Activated naive CD4-positive, alpha-beta T cell treated with anti-CD3 and anti-CD28 coated beads, Interleukin-2, amount 10 ng/mL, durations not matched to agents 7 days and 5 days (primary cell): Measurements from ENCODE around the gene HIRA.

Source experiments
- CTCF ChIA-PET: fragments of 350-600 bp; sonication (Branson Sonifier 250); formaldehyde crosslinking; loops from one replicate; lab custom pipeline; 2021; ENCODE audit warnings: antibody characterized with exemption; lab: Charles Lee
- DNase-seq: peaks from one replicate; pipeline ENCODE4 v3.0.0-alpha.2; 2020
- H3K27ac Mint-ChIP-seq: one replicate; pipeline ENCODE4 v1.8.0; 2021; ENCODE audit warnings: mild to moderate bottlenecking, moderate library complexity, mixed read lengths
- H3K27me3 Mint-ChIP-seq: one replicate; pipeline ENCODE4 v1.8.0; 2021; ENCODE audit warnings: mild to moderate bottlenecking, mixed read lengths
- H3K36me3 Mint-ChIP-seq: one replicate; pipeline ENCODE4 v1.8.0; 2021; ENCODE audit warnings: mixed read lengths
- H3K4me1 Mint-ChIP-seq: one replicate; pipeline ENCODE4 v1.8.0; 2021; ENCODE audit warnings: mixed read lengths
- H3K4me3 Mint-ChIP-seq: one replicate; pipeline ENCODE4 v1.8.0; 2021; ENCODE audit warnings: mild to moderate bottlenecking, moderate library complexity, mixed read lengths
- H3K9me3 Mint-ChIP-seq: one replicate; pipeline ENCODE4 v1.8.0; 2021; ENCODE audit warnings: mixed read lengths

HIRA gene

GRCh38 chr22:19352217-19352616 is 79.3 kb downstream of the HIRA start:
- CTCF ChIA-PET, result no interaction called here
- no peaks in the 10 kb centered on the region for H3K4me1 Mint-ChIP-seq
- no peak overlapping the region for H3K27ac Mint-ChIP-seq
- peaks cover 40% of the 10 kb centered on the region for H3K36me3 Mint-ChIP-seq
- no peaks in the 10 kb centered on the region for H3K9me3 Mint-ChIP-seq
- H3K27me3 Mint-ChIP-seq, result no peaks in the 10 kb centered on the region
- H3K4me3 Mint-ChIP-seq, result no peak overlapping the region
- no peak for DNase-seq

DNA sequence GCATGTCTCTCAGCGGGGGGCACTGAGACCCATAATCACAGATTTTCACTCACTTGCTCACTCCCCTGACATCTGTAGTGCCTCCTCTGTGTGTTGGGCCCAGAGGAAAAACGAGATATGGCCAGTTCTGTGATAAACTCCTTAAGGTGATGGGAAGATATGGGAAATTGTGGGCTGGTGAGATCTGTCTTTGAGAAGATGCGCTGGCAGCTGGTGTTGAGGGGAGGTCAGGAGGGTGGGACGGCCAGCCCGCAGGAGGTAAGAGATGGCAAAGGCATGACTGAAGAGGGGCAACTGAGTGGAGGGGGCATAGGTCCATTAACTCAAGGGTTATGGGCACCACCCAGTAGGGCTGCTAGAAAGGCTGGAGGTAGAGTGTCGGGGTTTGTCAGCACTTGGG is 79.9 kb downstream of the HIRA start:
- peak overlapping the region; percentile 47 for H3K27ac Mint-ChIP-seq

GRCh38 chr22:19350947-19351346 is 80.6 kb downstream of the HIRA start:
- H3K9me3 Mint-ChIP-seq, result no peaks in the 10 kb centered on the region
- no peak overlapping the region for H3K4me3 Mint-ChIP-seq
- no peaks in the 10 kb centered on the region for H3K4me1 Mint-ChIP-seq
- peaks cover 46% of the 10 kb centered on the region for H3K36me3 Mint-ChIP-seq
- H3K27me3 Mint-ChIP-seq, result no peaks in the 10 kb centered on the region
- no peak for DNase-seq
- no peak overlapping the region for H3K27ac Mint-ChIP-seq
- CTCF ChIA-PET, result no interaction called here

More for the DNA sequence above, 79.9 kb downstream of the HIRA start:
- no peak for DNase-seq
- H3K4me1 Mint-ChIP-seq, result no peaks in the 10 kb centered on the region
- H3K36me3 Mint-ChIP-seq, result peaks cover 43% of the 10 kb centered on the region
- H3K9me3 Mint-ChIP-seq, result no peaks in the 10 kb centered on the region
- H3K27me3 Mint-ChIP-seq, result no peaks in the 10 kb centered on the region
- CTCF ChIA-PET, result no interaction called here
- no peak overlapping the region for H3K4me3 Mint-ChIP-seq

DNA sequence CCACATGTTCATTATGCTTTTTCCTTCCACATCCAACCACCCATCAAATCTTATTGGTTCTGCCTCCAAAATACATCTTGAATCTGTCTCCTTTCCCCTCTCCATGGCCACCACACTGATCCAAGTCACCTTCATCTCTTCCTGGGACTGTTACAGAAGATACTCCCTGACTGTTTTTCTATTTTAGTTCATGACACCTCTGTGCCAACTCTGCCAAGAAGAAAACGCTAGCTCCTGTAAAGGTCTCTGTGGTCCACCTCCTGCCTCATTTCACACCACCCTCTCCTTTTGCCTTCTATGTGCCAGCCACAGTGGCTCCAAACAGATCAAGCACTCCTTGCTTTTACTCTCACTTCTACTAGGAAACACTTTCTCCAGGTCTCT is 81.1 kb downstream of the HIRA start:
- CTCF ChIA-PET, result no interaction called here
- no peak overlapping the region for H3K27ac Mint-ChIP-seq
- H3K36me3 Mint-ChIP-seq, result peaks cover 44% of the 10 kb centered on the region
- no peak overlapping the region for H3K4me3 Mint-ChIP-seq
- no peak for DNase-seq
- no peaks in the 10 kb centered on the region for H3K27me3 Mint-ChIP-seq
- H3K4me1 Mint-ChIP-seq, result no peaks in the 10 kb centered on the region
- no peaks in the 10 kb centered on the region for H3K9me3 Mint-ChIP-seq

DNA sequence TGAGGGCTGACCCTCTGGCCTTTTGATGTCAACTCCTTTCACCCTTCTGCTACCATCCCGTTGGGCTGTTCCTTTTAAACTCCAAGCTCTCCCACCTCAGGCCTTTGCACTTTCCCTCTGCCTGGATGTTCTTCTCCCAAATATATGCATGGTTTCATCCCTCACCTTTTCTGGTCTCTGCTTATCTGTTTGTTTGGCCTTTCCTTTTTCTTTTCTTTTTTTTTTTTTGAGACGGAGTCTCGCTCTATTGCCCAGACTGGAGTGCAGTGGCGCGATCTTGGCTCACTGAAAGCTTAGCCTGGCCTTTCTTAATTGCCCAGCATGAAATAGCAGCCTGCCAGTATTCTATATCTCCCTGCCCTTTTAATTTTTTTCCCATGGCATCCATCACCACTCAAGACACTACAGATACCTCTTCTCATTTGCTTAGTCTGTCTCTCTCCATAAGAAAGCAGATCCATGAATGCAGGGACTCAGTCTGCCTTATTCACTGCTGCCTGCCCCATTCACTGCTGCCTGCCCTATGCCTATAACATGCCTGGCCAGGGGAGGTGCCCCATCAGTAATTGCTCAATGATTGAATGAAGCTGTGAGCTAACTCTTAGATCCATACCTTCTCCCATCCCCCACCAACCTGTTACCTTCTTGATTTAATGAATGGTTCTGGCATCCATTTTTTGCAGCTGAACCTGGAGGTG is 81.6 kb downstream of the HIRA start:
- Mint-ChIP-seq H3K27me3 (no peaks in the 10 kb centered on the region), H3K36me3 (peaks cover 46% of the 10 kb centered on the region), H3K27ac (no peak overlapping the region), H3K9me3 (no peaks in the 10 kb centered on the region), H3K4me1 (no peaks in the 10 kb centered on the region), H3K4me3 (no peak overlapping the region)
- CTCF ChIA-PET, result no interaction called here
- no peak for DNase-seq

DNA sequence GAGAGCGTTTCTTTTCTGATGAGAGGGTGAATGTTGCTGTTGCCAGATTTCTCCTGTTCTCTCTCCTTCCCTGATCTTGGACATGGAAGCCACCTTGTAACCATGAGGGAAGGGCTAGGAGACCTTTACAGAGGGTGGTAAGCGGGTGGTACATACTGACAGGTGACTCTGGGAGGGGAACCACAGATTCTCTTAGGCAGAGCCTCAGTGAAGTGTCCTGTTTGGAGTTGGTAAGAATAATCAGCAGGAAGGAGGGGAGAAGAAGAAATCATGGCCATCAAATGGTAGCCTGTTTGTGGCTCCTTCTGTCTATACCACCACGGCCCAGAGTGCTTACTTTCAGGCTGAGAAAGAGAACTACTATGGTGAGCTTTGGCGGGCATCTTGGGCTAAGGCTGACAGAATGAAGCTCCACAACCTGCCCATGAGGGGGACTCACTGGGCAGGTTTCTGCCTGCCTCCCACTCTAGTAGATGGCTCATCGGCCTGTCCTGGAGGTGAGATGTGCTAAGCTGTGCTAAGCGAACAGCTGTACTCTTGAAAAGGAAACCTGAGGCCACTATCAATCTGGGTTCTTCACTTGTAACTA is 84.8 kb downstream of the HIRA start:
- Mint-ChIP-seq H3K36me3 (peaks cover 63% of the 10 kb centered on the region), H3K4me1 (no peaks in the 10 kb centered on the region), H3K27me3 (no peaks in the 10 kb centered on the region), H3K9me3 (no peaks in the 10 kb centered on the region), H3K27ac (no peak overlapping the region), H3K4me3 (no peak overlapping the region)
- no peak for DNase-seq
- CTCF ChIA-PET, result no interaction called here

DNA sequence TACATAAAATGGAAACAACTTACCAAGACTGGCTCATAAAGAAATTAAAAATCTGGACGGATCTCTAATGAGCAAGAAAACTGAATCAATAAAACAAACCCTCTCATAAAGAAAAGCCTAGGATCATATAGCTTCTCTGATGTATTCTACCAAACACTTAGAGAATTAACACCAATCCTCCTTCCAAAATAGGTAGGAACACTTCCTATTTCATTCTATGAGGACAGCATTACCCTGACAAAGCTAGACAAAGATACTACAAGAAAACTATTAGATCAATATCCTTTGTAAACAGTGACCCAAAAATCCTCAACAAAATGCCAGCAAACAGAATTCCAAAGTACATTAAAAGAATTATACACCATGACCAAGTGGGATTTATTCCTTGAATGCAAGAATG is 87.1 kb downstream of the HIRA start:
- Mint-ChIP-seq H3K4me3 (no peak overlapping the region), H3K4me1 (peaks cover 2% of the 10 kb centered on the region), H3K27ac (no peak overlapping the region), H3K9me3 (no peaks in the 10 kb centered on the region), H3K36me3 (peaks cover 64% of the 10 kb centered on the region), H3K27me3 (no peaks in the 10 kb centered on the region)
- CTCF ChIA-PET, result no interaction called here
- no peak for DNase-seq

DNA sequence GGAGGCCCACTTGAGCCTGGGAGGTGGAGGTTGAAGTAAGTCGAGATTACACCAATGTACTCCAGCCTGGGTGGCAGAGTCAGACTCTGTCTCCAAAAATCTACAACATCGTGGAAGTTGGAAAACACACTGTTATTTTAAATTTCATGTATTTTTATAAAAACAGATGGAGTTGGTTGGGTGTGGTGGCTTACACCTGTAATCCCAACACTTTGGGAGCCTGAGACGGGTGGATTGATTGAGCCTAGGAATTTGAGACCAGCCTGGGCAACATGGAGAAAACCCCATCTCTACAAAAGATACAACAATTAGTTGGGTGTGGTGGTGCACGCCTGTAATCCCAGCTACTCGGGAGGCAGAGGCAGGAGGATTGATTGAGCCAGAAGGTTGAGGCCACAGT is 88.1 kb downstream of the HIRA start:
- Mint-ChIP-seq H3K9me3 (peaks cover 7% of the 10 kb centered on the region), H3K27ac (no peak overlapping the region), H3K4me1 (peaks cover 2% of the 10 kb centered on the region), H3K27me3 (no peaks in the 10 kb centered on the region), H3K4me3 (no peak overlapping the region), H3K36me3 (peaks cover 69% of the 10 kb centered on the region)
- no peak for DNase-seq
- CTCF ChIA-PET, result no interaction called here

DNA sequence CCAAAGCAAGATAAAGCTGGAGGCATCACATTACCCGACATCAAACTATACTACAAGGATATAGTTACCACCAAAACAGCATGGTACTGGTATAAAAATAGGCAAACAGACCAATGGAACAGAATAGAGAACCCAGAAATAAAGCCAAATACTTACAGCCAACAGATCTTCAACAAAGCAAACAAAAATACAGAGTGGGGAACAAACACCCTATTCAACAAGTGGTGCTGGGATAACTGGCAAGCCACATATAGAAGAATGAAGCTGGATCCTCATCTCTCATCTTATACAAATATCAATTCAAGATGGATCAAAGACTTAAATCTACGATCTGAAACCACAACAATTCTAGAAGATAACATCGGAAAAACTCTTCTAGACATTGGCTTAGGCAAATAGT is 90.0 kb downstream of the HIRA start:
- peaks cover 2% of the 10 kb centered on the region for H3K4me1 Mint-ChIP-seq
- peaks cover 83% of the 10 kb centered on the region for H3K36me3 Mint-ChIP-seq
- no peak for DNase-seq
- H3K27me3 Mint-ChIP-seq, result no peaks in the 10 kb centered on the region
- no peak overlapping the region for H3K4me3 Mint-ChIP-seq
- CTCF ChIA-PET, result no interaction called here
- H3K27ac Mint-ChIP-seq, result no peak overlapping the region
- H3K9me3 Mint-ChIP-seq, result peaks cover 22% of the 10 kb centered on the region

- Mint-ChIP-seq H3K27ac (no peak overlapping the region), H3K36me3 (peaks cover 84% of the 10 kb centered on the region), H3K4me3 (no peak overlapping the region), H3K27me3 (no peaks in the 10 kb centered on the region), H3K9me3 (peaks cover 45% of the 10 kb centered on the region), H3K4me1 (peaks cover 2% of the 10 kb centered on the region)
- no peak for DNase-seq
- CTCF ChIA-PET, result interaction anchor here (0.6 to 0.8 kb wide), 2 partner anchors 60 to 154 kb away, joined by 3 read pairs; no protein-coding TSS in a partner anchor
Measured at GRCh38 chr22:19337137-19337536, 94.4 kb downstream of the HIRA start.

GRCh38 chr22:19336133-19337075 is 95.1 kb downstream of the HIRA start:
- H3K4me3 Mint-ChIP-seq, result no peak overlapping the region
- H3K27ac Mint-ChIP-seq, result no peak overlapping the region
- H3K36me3 Mint-ChIP-seq, result peaks cover 84% of the 10 kb centered on the region
- no peaks in the 10 kb centered on the region for H3K27me3 Mint-ChIP-seq
- H3K4me1 Mint-ChIP-seq, result peaks cover 2% of the 10 kb centered on the region
- no peak for DNase-seq
- peaks cover 45% of the 10 kb centered on the region for H3K9me3 Mint-ChIP-seq
- CTCF ChIA-PET, result interaction anchor here (0.6 to 0.8 kb wide), 2 partner anchors 61 to 153 kb away, joined by 3 read pairs; no protein-coding TSS in a partner anchor

DNA sequence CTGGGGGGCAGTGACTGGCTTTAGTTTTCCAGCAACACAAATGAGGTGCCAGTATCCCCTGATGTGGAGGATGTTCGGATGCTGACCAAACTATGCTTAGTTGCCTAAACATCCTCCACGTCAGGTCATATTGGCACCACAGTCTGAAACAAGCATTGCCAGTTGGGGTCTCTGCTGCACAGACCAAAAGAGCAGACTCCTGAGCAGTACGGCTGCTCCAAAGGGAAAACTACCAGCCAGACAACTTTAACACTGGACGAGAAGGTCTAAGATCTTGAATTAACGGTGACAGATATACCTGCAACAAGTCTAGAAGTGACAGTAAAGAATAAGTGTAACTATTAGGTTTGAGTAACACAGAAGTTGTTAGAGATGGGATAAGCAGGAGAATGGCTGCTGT is 99.6 kb downstream of the HIRA start:
- DNase-seq, result no peak
- Mint-ChIP-seq H3K36me3 (peaks cover 72% of the 10 kb centered on the region), H3K27me3 (no peaks in the 10 kb centered on the region), H3K9me3 (peaks cover 31% of the 10 kb centered on the region), H3K27ac (no peak overlapping the region), H3K4me1 (no peaks in the 10 kb centered on the region), H3K4me3 (no peak overlapping the region)
- CTCF ChIA-PET, result no interaction called here

DNA sequence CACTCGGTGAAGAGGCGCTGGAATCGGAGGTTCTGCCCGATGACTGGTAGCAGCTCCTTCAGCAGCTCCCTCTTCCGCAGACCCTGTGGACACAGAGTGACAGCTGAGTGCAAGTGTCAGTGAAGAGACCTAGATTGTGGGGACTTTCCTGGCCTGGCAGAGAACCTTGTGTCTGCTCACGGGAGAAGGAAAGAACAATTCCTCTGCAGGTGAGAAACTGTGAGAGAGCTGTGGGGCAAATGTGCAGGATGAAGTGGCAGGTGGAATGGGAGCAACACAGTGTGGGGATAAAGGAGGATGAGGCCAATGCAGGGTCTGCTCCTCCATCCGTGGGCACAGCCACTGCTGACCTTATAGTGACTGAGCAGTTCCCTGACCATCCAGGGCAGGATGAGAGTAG is 100.1 kb downstream of the HIRA start:
- Mint-ChIP-seq H3K4me1 (no peaks in the 10 kb centered on the region), H3K36me3 (peaks cover 67% of the 10 kb centered on the region), H3K27me3 (no peaks in the 10 kb centered on the region), H3K27ac (no peak overlapping the region), H3K4me3 (no peak overlapping the region), H3K9me3 (peaks cover 28% of the 10 kb centered on the region)
- CTCF ChIA-PET, result no interaction called here
- DNase-seq, result no peak

DNA sequence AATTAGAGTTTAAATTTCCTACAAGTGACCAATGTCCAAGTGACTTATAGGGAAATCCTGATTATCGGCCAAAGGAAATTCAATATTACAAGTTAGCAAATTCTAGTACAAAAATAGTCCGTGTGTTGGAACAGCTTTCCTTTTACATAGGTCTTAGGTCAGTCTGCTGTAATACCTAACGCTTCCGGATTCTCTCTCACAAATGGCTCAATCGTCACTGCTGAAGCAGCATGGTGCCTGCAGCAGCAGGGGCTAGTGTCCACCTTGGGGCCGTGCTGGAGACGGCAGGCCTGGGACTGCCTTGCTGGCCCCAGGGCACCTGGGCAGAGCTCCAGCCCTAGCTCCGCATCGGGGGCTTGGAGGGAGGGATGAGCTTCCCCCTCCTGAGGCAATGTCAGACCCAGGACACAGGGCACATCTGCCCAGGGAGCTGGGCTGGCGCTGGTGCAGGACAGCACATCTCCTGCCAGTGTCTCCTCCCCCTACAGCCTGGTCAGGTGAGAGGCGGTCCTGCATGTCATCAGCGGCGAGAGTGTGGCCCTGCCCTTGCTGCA is 100.6 kb downstream of the HIRA start:
- Mint-ChIP-seq H3K27me3 (no peaks in the 10 kb centered on the region), H3K9me3 (peaks cover 22% of the 10 kb centered on the region), H3K36me3 (peaks cover 61% of the 10 kb centered on the region), H3K27ac (no peak overlapping the region), H3K4me3 (no peak overlapping the region), H3K4me1 (no peaks in the 10 kb centered on the region)
- CTCF ChIA-PET, result no interaction called here
- no peak for DNase-seq
